SIG-M5 treated with dmso at 0.1 percent for 504 hours (cell line): ENCODE data around the gene ALOX5AP.

ENCODE experiments used
- DNase-seq: peaks from one replicate; lab custom pipeline; 2025; ENCODE audit not compliant: unreplicated experiment; lab: John Stamatoyannopoulos, UW

ALOX5AP gene

DNA sequence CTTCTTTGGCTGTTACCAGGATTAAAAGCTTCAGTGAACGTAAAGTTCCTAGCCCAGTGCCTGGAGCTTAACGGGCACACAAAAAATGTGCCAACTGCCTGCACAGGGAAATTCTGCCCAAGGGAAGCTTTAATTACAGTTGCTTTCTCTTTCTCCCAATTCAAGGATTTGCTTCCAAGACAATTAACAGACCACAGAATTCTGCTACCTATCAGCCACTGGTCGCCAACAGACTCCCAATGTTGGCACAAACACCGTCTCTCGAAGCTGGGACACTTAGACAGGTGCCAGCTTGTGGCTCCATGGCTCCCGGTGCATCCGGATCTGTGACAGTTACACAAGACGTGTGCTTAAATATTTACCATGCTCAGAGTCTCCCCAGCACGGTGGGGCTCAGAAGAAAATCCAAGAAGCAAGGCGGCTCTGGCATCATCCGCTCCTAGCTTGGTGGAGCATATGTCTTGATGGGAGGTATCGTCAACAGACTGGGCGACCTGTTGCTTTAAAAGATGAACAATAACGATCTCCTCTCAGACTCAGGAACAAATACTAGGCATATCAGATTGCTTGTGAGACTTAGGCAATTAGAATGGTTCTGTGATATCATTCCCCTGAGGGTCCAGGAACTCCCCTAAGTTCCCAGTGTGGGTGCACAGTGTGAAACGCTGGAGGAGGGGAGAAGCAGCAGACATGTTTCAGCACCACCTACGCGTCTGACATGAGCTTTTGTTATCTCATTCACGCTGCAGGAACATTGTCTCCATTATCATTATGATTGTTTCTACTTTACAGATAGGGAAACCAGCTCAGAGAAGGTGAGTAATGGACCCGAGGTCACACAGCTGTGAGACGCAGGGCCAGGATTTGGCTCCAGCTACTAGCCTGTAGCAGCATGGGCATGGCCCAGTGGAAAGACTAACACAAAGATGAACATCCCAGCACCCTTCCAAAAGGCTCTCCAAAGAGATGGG is 61.6 kb downstream of the ALOX5AP start:
- no peak for DNase-seq

DNA sequence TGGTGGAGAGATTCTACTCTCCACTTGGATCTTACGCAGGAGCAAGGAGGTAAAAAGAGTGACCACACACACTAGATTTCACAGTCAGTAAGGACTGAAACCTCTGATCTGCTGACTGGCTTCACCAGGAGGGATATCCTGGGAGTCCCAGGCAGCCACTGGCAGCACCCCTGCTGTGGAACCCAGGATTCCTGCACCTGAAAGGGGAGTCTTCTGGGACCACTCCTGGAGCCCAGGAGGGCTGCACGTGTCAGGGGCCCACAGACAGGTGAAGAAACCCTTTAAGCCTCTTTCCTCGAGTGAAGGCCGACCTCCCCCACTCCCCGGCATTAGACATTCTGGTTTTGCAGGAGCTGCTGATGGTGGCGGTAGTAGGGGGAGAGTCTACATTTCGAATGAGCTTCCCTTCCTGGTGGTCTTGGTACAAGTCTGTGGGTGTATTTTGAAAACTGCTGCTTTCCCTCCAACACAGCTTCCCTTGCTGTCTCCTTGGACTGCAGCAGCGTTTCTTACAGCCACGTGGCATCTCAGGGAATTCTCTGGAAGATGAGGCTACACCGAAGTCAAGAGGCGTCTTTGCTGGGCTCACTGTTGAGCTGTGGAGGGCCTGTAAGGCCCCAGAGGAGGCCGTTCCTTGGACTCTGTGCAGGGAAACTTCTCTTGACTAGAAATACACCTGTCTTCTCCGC is 62.6 kb downstream of the ALOX5AP start:
- no peak for DNase-seq

DNA sequence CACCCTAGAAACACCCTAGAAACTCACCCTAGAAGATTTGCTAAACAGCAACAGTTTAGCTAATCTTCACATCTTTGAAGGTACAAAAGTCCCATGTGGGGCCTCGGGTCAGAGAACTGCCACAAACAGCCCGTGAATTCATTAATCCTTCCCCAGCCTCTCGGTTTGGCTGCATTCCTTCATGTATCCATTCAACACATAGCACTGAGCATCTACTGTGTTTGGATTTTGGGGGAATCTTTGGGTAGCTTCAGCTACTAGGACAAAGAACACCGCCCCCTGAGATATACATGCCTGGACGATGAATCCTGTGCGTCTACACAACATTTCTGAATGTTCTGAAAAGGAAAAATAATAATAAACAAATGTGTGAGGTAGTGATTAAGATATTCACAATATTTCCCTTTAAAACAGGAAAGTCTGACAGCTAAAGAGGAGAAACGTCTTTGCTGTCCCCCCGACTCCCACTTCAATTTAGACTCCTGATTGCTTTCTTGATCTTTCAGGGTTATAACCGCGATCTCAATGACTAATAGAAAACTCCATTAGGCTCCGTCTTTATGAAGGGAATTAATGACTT is 63.5 kb downstream of the ALOX5AP start:
- no peak for DNase-seq

DNA sequence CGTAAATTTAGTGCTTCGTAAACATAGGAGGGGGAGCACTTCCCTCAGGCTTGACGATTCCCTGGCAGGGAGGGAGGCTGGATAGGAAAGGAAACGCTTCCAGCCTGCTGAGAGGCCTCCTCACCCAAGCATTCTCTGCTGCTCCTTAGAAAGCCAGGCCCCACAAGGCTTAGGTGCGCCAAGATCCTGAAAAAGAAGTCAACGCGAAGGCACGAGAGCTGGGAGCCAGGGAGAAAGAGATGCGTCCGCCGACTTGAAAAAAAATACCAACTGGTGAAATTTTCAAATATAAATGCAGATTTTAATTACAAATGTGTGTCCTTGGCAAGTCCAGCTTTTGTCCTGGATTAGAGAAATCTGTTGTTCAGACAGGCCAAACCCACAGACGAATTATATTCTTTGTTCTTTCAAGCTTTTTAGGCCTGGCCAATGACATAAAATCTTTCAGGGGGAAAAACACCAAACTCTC is 64.0 kb downstream of the ALOX5AP start:
- no peak for DNase-seq

DNA sequence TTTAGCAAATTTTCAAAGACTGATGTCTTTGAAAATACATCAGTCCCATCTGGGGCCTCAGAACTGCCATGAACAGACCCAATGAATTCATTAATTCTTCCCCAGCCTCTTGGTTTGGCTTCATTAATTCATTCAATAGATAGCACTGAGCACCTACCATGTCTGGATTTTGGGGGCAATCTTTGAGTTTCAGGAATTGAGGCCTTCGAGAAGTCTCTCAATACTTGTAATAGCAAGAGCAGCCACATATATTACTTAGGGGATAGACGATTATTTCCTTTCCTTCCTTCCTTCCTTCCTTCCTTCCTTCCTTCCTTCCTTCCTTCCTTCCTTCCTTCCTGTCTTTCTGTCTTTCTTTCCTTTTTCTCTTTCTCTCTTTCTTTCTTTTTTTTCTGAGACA is 64.8 kb downstream of the ALOX5AP start:
- no peak for DNase-seq

GRCh38 chr13:30802501-30802900 is 67.2 kb downstream of the ALOX5AP start:
- DNase-seq: no peak

DNA sequence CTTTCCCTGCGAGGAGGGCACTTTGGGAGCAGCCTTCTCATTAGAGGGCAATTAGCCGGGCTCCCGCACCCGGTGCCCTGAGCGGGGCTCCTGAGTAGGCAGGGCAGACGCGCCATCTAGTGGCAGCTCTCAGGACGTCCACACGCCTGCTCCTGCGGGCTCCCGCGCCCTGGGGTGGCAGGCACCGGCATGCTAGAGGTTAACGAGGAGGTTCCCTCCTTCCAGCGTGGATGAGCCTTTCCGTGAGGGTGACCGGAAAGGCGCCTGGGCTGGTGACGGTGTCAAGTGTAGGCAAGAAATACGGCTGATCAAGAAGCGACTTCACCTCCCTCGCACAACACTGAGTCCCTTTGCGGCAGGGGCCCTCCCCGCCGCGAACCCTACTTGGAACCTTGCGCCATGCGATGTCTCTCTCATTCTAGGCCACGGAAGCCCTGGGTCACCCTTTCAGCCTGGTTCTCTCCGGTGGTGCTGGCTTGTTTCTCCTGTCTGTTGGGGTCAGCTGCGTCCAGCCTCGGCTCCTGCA is 67.7 kb downstream of the ALOX5AP start:
- peak; percentile 60 for DNase-seq

DNA sequence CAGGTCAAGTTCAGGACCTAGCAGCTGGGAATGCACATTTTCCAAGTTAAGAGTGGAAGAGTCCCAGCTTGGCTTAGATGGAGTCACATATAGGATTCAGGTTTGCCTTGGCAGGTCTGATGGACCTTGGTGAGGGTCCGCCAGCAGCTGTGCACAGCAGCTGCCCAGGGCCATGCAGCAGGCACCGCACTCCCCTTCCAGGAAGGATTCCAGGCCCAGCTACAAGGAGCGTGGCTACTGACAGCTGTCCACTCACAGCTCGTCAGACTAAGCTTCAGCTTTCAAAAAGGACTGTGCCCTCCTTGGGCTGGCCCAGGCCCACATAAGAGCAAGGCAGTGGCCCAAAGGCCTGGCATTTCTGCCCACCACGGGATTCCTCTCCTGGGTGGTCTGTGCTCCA is 68.4 kb downstream of the ALOX5AP start:
- DNase-seq: no peak

DNA sequence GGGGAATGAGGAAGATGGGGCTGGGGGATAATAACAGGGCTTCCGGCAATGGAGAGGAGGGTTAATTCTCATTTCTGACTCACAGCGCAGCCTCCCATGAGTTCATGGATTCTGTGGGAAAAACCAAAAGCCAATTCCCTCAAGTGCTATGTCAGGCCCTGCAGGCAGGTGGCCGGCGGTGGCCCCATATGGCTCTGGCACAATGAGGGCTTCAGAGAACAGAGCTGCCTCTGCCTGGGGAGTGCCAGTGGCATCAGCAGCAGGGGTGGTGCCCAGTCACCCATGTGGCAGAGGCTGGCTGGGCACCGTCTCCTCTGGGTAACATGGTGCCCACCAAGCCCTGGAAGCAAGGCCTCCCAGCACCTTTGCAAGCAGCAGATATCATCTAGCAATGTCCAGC is 69.1 kb downstream of the ALOX5AP start:
- no peak for DNase-seq

- DNase-seq: no peak
These were observed 69.8 kb downstream of the ALOX5AP start for GRCh38 chr13:30805132-30805537.

DNA sequence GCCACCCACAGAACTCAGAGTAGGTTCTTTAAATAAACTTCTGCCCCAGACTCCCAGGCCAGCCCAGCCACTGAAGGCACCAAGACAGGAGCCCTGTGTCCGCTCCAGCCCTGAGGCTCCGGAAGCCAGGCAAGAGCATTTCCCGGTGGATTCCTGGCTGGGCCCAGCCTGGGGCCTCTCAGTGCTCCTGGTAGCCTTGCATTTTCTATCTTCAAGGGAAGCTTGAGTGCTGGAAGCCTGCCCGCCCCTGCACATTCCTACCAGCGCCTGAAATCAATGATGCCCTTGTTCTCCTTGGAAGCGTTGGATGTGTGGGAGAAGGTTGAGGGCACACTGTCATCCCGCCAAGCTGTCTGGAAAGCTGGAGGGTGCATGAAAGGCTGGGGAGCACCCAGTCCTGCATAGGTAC is 70.3 kb downstream of the ALOX5AP start:
- no peak for DNase-seq

- no peak for DNase-seq
These were observed 71.4 kb downstream of the ALOX5AP start for GRCh38 chr13:30806784-30807183.

DNA sequence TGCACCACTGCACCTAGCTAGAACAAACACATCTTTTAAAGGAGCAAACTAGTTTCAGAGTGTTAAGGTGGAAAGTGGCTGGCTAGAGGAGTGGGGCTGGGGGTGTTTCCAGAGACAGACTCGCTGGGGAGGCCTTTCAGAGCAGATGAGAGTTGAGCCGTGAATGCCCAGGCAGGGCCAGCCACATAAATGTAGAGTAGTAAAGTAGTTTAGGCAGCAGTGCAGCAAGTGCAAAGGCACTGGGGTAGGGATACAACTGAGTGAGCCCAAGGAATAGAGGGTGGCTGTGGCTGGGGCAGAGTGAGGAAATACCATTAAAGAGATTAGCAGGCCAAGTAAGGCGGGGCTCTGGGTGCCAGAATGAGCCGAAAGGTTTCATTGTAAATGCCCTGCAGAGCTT is 72.0 kb downstream of the ALOX5AP start:
- DNase-seq: no peak

DNA sequence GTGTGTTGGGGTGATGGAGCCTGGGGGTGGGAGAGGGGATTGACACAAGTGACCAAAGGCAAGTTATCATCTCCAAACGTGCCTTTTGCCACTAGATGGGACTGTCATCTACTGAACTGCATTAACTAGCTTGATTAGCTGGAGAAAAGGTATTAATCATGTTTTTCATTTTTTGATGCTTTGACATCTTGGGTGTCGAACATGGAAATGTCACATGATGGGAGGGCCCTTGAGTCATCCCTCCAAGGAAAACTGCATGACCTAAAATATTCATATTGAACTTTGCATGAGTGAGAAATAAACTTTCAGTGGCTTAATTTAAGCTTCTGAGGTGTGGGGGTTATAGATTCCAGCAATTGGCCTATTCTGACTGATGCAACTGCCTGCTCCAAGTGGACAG is 73.3 kb downstream of the ALOX5AP start:
- DNase-seq: no peak

DNA sequence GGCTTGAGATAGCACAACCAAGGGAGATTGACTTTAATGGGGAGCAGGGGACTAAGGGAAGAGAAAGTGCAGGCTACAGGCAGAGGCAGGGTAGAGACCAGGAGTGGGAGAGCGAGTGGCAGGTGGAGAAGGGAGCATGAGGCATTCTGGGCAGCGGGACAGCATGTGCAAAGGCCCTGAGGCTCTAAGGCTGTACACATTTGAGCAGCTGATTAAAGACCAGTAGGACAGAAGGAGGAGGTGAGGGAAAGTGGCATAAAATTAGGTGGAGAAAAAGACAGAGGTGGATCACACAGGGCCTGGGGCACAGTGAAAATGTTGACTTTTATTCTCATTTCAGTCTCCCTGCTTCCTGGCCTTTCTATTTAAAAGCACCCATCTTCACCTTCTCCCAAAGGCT is 74.4 kb downstream of the ALOX5AP start:
- no peak for DNase-seq

- no peak for DNase-seq
These were observed 74.9 kb downstream of the ALOX5AP start for GRCh38 chr13:30810261-30810701.

DNA sequence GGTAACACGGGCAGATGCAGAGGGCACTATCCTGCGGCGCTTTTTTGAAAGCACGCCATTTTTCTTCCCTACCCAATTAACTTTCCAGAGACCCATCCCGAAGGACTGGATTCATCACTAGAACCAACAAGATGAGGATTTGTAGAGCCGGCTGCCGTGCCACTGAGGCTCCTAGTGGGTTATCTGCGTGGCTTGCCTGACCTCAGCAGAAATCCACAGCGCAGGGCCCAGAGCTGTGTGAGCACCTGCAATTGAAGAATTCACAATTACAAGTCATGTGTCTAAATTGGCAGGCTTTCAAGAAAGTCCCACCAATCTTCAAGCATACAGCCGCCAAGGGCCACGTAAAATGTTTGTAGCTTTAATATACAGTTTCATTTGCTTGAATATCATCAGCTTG is 75.5 kb downstream of the ALOX5AP start:
- DNase-seq: no peak
